NCI-H82 (cell line): ENCODE results near the gene GTF2A1.
A peak's percentile ranks its signal among the peaks of the same experiment; 100 is the strongest.
"Not testable (repeated sequence)": the region's sequence is repeated elsewhere in the genome, so short reads cannot be mapped to it uniquely, and the experiment has no call there.

Experiments used
- DNase-seq: peaks from one replicate; lab custom pipeline; 2025; lab: John Stamatoyannopoulos, UW

Gene GTF2A1

GRCh38 chr14:81231540-81231939, 10.8 kb upstream of the GTF2A1 start:
- no peak for DNase-seq

GRCh38 chr14:81224222-81224621, 3.5 kb upstream of the GTF2A1 start:
- no peak for DNase-seq

- not testable (repeated sequence) for DNase-seq
Measured at GRCh38 chr14:81223788-81224187, 3.0 kb upstream of the GTF2A1 start.

- DNase-seq = peak; percentile 11
Measured at GRCh38 chr14:81222691-81223090, 1.9 kb upstream of the GTF2A1 start.

- DNase-seq = no peak
Measured at GRCh38 chr14:81222126-81222525, 1.4 kb upstream of the GTF2A1 start.

GRCh38 chr14:81221579-81222102, 882 bp upstream of the GTF2A1 start:
- peak; percentile 34 for DNase-seq

GRCh38 chr14:81220580-81220829, 254 bp downstream of the GTF2A1 start:
- no peak for DNase-seq

- peak; percentile 64 for DNase-seq
Measured at GRCh38 chr14:81219759-81220579, 790 bp downstream of the GTF2A1 start.

- peak; percentile 98 for DNase-seq
Measured at GRCh38 chr14:81219210-81219758, 1.5 kb downstream of the GTF2A1 start.

GRCh38 chr14:81211844-81212243, 8.9 kb downstream of the GTF2A1 start:
- DNase-seq = peak; percentile 63

GRCh38 chr14:81209167-81209836, 11.5 kb downstream of the GTF2A1 start:
- DNase-seq = no peak

GRCh38 chr14:81208489-81208888, 12.3 kb downstream of the GTF2A1 start:
- DNase-seq = no peak

GRCh38 chr14:81206115-81206514, 14.6 kb downstream of the GTF2A1 start:
- DNase-seq = no peak

GRCh38 chr14:81205639-81206038, 15.1 kb downstream of the GTF2A1 start:
- DNase-seq = no peak

GRCh38 chr14:81200054-81200453, 20.7 kb downstream of the GTF2A1 start:
- no peak for DNase-seq

- no peak for DNase-seq
Measured at GRCh38 chr14:81199084-81199483, 21.7 kb downstream of the GTF2A1 start.

- no peak for DNase-seq
Measured at GRCh38 chr14:81198651-81199050, 22.1 kb downstream of the GTF2A1 start.

GRCh38 chr14:81193924-81194633, 26.7 kb downstream of the GTF2A1 start:
- DNase-seq = no peak

GRCh38 chr14:81192594-81192993, 28.2 kb downstream of the GTF2A1 start:
- no peak for DNase-seq

GRCh38 chr14:81187832-81188522, 32.8 kb downstream of the GTF2A1 start:
- DNase-seq = no peak

- no peak for DNase-seq
Measured at GRCh38 chr14:81179631-81180030, 41.1 kb downstream of the GTF2A1 start.

- DNase-seq = no peak
Measured at GRCh38 chr14:81178063-81178462, 42.7 kb downstream of the GTF2A1 start.
